Progenitor cell of endocrine pancreas (in vitro differentiated cells): ENCODE results near the gene MAGOH. TPM values are rescaled to one million over a fixed set of nuclear protein-coding genes. Genes with fewer than 3 reads are reported as not detected.

Experiments
- DNase-seq: peaks from one replicate; pipeline ENCODE4 v3.0.0; 2021; ENCODE audit warnings: low spot score; ENCODE audit not compliant: unreplicated experiment
- H3K27ac Mint-ChIP-seq: 2 replicates; pipeline ENCODE4 v1.8.0; 2021; ENCODE audit warnings: mild to moderate bottlenecking, moderate library complexity, mixed read lengths
- H3K27me3 Mint-ChIP-seq: 2 replicates; pipeline ENCODE4 v1.8.0; 2021; ENCODE audit warnings: mixed read lengths
- H3K36me3 Mint-ChIP-seq: 2 replicates; pipeline ENCODE4 v1.8.0; 2022; ENCODE audit warnings: mixed read lengths; ENCODE audit not compliant: insufficient read depth
- H3K4me1 Mint-ChIP-seq: 2 replicates; pipeline ENCODE4 v1.8.0; 2021; ENCODE audit warnings: low read depth, mixed read lengths
- H3K4me3 Mint-ChIP-seq: 2 replicates; pipeline ENCODE4 v1.8.0; 2021; ENCODE audit warnings: low read depth, mild to moderate bottlenecking, moderate library complexity, mixed read lengths
- H3K9me3 Mint-ChIP-seq: 2 replicates; pipeline ENCODE4 v1.8.0; 2021; ENCODE audit warnings: low read depth, mixed read lengths
- total RNA-seq: library from RNA; stranded (reverse); gene quantifications from 2 replicates; pipeline ENCODE4 v1.2.1, GENCODE V29; 2021
- TF ChIP-seq, protein P1 (sequence below): fragments of 200-600 bp; sonication (generic); IDR thresholded peaks from one replicate; pipeline ENCODE4 v1.5.0; 2021; ENCODE audit warnings: antibody characterized with exemption, mild to moderate bottlenecking; ENCODE audit not compliant: unreplicated experiment

The MAGOH gene
- total RNA-seq, 1 donor from 2014 or later, result 67.3 TPM

DNA sequence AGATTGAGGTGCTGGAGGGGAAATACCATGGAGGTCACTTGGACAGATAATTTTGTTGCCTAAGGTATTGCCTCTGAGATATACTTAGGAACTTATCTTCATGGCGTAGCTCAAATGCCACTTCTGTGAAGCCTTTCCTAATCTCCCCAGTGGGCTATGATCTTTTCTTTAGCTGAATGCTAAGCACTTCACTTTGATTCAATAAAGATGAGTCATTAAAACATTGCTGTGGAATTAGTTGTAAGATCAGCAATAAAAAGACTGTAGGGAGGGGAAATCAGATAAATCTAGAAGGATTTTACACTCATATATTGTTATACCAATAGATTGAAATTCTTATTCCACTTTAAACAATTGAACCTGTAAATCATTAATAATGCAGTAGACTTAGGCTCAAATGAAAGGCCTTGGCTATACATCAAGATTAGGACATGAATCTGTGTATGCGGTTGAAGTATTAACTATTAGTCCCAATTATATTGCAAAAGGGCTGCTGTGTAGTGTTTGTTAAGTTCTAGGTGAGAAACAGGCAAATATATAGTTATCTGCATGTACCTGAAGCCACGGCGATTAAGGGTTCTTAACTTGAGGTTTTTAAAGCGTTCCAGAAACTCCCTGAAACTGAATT, 19.2 kb upstream of the MAGOH start:
- H3K9me3 Mint-ChIP-seq, result no peaks in the 10 kb centered on the region
- H3K36me3 Mint-ChIP-seq, result no peaks in the 10 kb centered on the region
- no peak overlapping the region for H3K4me3 Mint-ChIP-seq
- no peaks in the 10 kb centered on the region for H3K27me3 Mint-ChIP-seq
- DNase-seq, result no peak
- TF ChIP-seq, protein P1, sequence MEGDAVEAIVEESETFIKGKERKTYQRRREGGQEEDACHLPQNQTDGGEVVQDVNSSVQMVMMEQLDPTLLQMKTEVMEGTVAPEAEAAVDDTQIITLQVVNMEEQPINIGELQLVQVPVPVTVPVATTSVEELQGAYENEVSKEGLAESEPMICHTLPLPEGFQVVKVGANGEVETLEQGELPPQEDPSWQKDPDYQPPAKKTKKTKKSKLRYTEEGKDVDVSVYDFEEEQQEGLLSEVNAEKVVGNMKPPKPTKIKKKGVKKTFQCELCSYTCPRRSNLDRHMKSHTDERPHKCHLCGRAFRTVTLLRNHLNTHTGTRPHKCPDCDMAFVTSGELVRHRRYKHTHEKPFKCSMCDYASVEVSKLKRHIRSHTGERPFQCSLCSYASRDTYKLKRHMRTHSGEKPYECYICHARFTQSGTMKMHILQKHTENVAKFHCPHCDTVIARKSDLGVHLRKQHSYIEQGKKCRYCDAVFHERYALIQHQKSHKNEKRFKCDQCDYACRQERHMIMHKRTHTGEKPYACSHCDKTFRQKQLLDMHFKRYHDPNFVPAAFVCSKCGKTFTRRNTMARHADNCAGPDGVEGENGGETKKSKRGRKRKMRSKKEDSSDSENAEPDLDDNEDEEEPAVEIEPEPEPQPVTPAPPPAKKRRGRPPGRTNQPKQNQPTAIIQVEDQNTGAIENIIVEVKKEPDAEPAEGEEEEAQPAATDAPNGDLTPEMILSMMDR, result no peak
- no peak overlapping the region for H3K27ac Mint-ChIP-seq
- H3K4me1 Mint-ChIP-seq, result peaks cover 12% of the 10 kb centered on the region

DNA sequence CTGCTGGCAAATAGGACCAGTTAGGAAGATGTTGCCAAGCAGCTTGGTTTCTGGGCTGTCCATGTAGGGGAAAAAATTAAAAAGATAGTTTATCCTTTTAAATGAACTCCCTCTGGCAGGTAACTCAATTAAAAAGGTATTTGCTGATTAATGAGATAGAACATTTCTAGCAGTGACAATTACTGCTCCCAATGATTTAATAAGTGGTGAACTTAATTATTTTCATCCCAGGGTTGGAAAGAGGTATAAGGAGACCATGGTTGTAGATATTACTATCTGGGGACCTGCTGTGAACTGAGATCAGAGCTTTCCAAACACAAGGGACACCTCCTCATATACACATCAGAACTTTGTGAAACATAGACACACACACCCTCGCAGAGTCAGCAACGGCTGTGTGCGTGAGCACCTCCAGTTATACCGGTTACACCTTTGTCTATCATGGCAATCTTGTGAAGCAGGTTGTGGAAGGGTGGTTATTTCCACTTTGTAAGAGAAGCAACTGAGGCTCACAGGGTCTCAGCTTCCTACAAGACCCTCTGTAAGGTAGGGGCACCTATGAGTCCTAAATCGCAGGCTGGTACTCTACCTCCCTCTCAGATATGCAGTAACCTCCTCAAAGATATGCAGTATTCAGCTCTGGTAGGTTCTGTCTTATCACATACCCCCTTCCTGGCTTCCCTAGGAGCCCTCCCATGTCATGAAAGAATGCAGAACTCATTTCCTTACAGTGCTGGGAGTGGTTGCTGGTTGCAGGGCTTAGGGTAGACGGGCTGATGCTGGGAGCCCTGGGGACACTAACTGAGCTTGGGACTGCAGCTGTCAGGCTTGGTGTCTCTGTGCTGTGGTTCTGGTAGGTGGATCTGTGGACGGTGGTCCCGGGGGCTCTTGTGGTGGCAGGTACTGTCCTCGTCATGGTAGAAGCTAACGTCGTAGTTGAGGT, 18.5 kb upstream of the MAGOH start:
- Mint-ChIP-seq H3K27ac (no peak overlapping the region), H3K36me3 (no peaks in the 10 kb centered on the region), H3K4me1 (peaks cover 12% of the 10 kb centered on the region), H3K4me3 (no peak overlapping the region), H3K27me3 (no peaks in the 10 kb centered on the region), H3K9me3 (no peaks in the 10 kb centered on the region)
- DNase-seq, result no peak
- TF ChIP-seq, protein P1, result no peak

DNA sequence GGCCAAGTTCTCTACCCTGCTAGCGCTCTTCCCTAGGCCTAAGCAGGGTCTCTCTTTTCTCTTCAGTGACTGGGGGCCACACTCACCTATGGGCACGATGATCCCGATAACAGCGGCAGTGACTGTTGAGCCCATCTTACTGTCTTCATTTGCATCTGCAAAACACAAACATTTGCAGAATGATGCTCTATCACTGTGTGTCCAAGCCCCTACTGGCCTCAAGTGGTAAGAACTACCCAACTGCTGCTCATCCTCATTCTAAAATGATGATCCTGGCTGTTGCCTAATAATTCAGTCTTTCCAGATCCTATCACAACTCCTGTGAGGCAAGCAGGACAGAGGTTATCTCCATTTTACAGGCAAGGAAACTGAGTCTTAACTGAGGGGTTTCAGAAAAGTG, 16.7 kb upstream of the MAGOH start:
- no peak for DNase-seq
- no peaks in the 10 kb centered on the region for H3K36me3 Mint-ChIP-seq
- no peak overlapping the region for H3K4me3 Mint-ChIP-seq
- H3K27me3 Mint-ChIP-seq, result no peaks in the 10 kb centered on the region
- no peak overlapping the region for H3K27ac Mint-ChIP-seq
- TF ChIP-seq, protein P1, result no peak
- peaks cover 16% of the 10 kb centered on the region for H3K4me1 Mint-ChIP-seq
- H3K9me3 Mint-ChIP-seq, result no peaks in the 10 kb centered on the region

DNA sequence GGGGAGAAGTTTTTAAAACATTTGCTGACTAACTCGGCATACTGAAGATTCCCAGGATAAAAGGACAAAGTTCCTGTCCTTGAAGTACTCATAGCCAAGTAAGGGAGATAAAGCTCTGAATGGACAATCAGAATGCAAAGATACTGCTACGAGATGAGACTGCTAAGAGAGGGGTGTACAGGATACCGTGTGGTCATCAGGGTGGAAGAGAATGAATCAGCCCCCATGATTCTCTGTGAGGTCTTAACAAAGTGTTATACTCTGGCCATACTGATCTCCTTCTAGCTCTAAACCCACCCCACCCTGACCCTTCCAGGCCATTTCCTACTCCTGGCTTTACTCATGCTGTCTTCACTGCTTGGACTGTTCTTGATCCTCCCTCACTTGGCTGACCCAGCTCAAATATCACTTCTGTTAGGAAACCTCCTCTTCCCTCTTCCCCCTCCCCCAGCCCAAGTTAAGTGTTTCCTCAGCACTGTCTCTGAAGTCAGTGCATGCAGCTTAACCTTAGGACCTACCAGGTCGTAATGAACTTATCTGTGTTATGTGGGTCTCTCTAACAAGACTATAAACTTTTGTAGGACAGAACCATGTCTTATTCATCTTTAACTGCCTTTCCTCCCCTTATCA, 15.8 kb upstream of the MAGOH start:
- no peak overlapping the region for H3K4me3 Mint-ChIP-seq
- H3K27ac Mint-ChIP-seq, result no peak overlapping the region
- H3K9me3 Mint-ChIP-seq, result no peaks in the 10 kb centered on the region
- no peaks in the 10 kb centered on the region for H3K36me3 Mint-ChIP-seq
- TF ChIP-seq, protein P1, result no peak
- DNase-seq, result no peak
- peaks cover 24% of the 10 kb centered on the region for H3K4me1 Mint-ChIP-seq
- H3K27me3 Mint-ChIP-seq, result no peaks in the 10 kb centered on the region

DNA sequence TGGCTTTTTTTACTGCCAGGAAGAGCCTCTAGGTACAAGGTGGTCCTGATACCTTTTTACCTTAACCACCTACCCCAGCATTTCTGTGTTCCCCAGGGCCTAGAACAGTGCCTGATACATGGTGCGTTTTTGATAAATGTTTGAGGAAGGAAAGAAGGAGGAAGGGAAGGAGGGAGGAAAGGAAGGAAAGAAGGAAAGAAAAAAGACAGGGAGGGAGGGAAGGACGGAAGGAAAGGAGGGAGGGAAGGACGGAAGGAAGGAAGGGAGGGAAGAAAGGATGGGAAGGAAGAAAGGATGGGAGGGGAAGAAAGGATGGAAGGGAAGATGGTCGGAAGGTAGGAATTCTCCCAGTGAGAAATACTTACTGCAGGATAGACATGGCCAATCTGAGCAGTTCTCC, 12.0 kb upstream of the MAGOH start:
- Mint-ChIP-seq H3K36me3 (no peaks in the 10 kb centered on the region), H3K4me1 (peaks cover 15% of the 10 kb centered on the region)
- TF ChIP-seq, protein P1, result no peak

More for the DNA sequence above, 12.0 kb upstream of the MAGOH start:
- H3K27ac Mint-ChIP-seq, result no peak overlapping the region
- no peaks in the 10 kb centered on the region for H3K27me3 Mint-ChIP-seq
- no peaks in the 10 kb centered on the region for H3K9me3 Mint-ChIP-seq
- no peak for DNase-seq
- H3K4me3 Mint-ChIP-seq, result no peak overlapping the region
